ENCODE measurements around the gene CISH.

The CISH gene

GRCh38 chr3:50572158-50572557, 39.4 kb downstream of the CISH start:
- DNase-seq (ENCODE audit: low spot score) = peak; percentile 76

GRCh38 chr3:50571486-50571885, 40.1 kb downstream of the CISH start:
- DNase-seq (ENCODE audit: low spot score) = no peak

- DNase-seq (ENCODE audit: low spot score) = no peak
These were observed 40.9 kb downstream of the CISH start for GRCh38 chr3:50570508-50571279.

GRCh38 chr3:50568947-50569749, 42.4 kb downstream of the CISH start, which contains the start of gene HEMK1:
HEMK1 (plus strand) TSS chr3:50569522; CDS start chr3:50571105, 1,583 bp downstream.
- DNase-seq (ENCODE audit: low spot score) = peak; percentile 97

- DNase-seq (ENCODE audit: low spot score) = peak; percentile 91
These were observed 44.0 kb downstream of the CISH start, which contains the start of gene C3orf18 for GRCh38 chr3:50567386-50568167. C3orf18 (minus strand) TSS chr3:50567747; CDS start chr3:50565699, 2,048 bp downstream.

GRCh38 chr3:50567011-50567385, 44.6 kb downstream of the CISH start:
- DNase-seq (ENCODE audit: low spot score) = no peak

GRCh38 chr3:50564321-50564720, 47.3 kb downstream of the CISH start:
- no peak for DNase-seq (ENCODE audit: low spot score)

- no peak for DNase-seq (ENCODE audit: low spot score)
These were observed 47.7 kb downstream of the CISH start for GRCh38 chr3:50563867-50564266.

GRCh38 chr3:50562861-50563260, 48.7 kb downstream of the CISH start:
- no peak for DNase-seq (ENCODE audit: low spot score)

GRCh38 chr3:50559702-50560101, 51.9 kb downstream of the CISH start:
- DNase-seq (ENCODE audit: low spot score) = no peak

- DNase-seq (ENCODE audit: low spot score) = no peak
These were observed 53.7 kb downstream of the CISH start for GRCh38 chr3:50557915-50558314.

GRCh38 chr3:50557106-50557505, 54.5 kb downstream of the CISH start:
- no peak for DNase-seq (ENCODE audit: low spot score)
